GM23248 (cell line): Measurements from ENCODE around the gene SLC15A1. TPM values are rescaled to one million over a fixed set of nuclear protein-coding genes. Genes with fewer than 3 reads are reported as not detected.

Experiments
- DNase-seq: peaks from one replicate; pipeline ENCODE4 v3.0.0-alpha.2; 2015
- H2AFZ ChIP-seq: fragments of 200-600 bp; sonication (generic); 2 replicates; pipeline ENCODE4 v1.6.1; 2016; ENCODE audit warnings: antibody characterized with exemption
- H3F3A ChIP-seq: fragments of 200-600 bp; sonication (generic); 2 replicates; pipeline ENCODE4 v1.6.1; 2016; ENCODE audit warnings: mild to moderate bottlenecking, antibody characterized with exemption, mixed run types; ENCODE audit not compliant: insufficient read depth
- H3K27ac ChIP-seq: fragments of 200-600 bp; sonication (generic); 2 replicates; pipeline ENCODE4 v1.5.1; 2016; ENCODE audit warnings: mild to moderate bottlenecking
- H3K27me3 ChIP-seq: fragments of 200-600 bp; sonication (generic); replicated peaks from 2 replicates; pipeline ENCODE4 v1.6.1; 2016; ENCODE audit warnings: mild to moderate bottlenecking; ENCODE audit not compliant: insufficient read depth
- H3K36me3 ChIP-seq: fragments of 200-600 bp; sonication (generic); 2 replicates; pipeline ENCODE4 v1.6.1; 2016; ENCODE audit warnings: low read depth, mild to moderate bottlenecking
- H3K4me1 ChIP-seq: fragments of 200-600 bp; sonication (generic); 2 replicates; pipeline ENCODE4 v1.6.1; 2016; ENCODE audit warnings: mild to moderate bottlenecking; ENCODE audit not compliant: insufficient read depth
- H3K4me2 ChIP-seq: fragments of 200-600 bp; sonication (generic); one replicate; pipeline ENCODE4 v1.6.1; 2016; ENCODE audit warnings: mild to moderate bottlenecking; ENCODE audit not compliant: unreplicated experiment
- H3K4me3 ChIP-seq: fragments of 200-600 bp; sonication (generic); 2 replicates; pipeline ENCODE4 v1.5.1; 2016; ENCODE audit warnings: mild to moderate bottlenecking
- H3K79me2 ChIP-seq: fragments of 200-600 bp; sonication (generic); 2 replicates; pipeline ENCODE4 v1.6.1; 2016; ENCODE audit warnings: mild to moderate bottlenecking; ENCODE audit not compliant: insufficient read depth
- H3K9ac ChIP-seq: fragments of 200-600 bp; sonication (generic); 2 replicates; pipeline ENCODE4 v1.6.1; 2016; ENCODE audit warnings: mild to moderate bottlenecking
- H3K9me2 ChIP-seq: fragments of 200-600 bp; sonication (generic); 2 replicates; pipeline ENCODE4 v1.6.1; 2016; ENCODE audit warnings: mixed run types, mild to moderate bottlenecking, moderate library complexity; ENCODE audit not compliant: insufficient read depth
- H3K9me3 ChIP-seq: fragments of 200-600 bp; sonication (generic); one replicate; pipeline ENCODE4 v1.6.1; 2017; ENCODE audit warnings: low read depth
- H4K20me1 ChIP-seq: fragments of 200-600 bp; sonication (generic); 2 replicates; pipeline ENCODE4 v1.6.0; 2016; ENCODE audit not compliant: insufficient read depth
- EZH2 ChIP-seq: fragments of 200-600 bp; sonication (generic); IDR thresholded peaks from 2 replicates; pipeline ENCODE4 v1.6.1; 2018; ENCODE audit warnings: antibody characterized with exemption, mild to moderate bottlenecking; ENCODE audit not compliant: insufficient read depth, poor library complexity, severe bottlenecking
- EZH2phosphoT487 ChIP-seq: fragments of 200-600 bp; sonication (generic); IDR thresholded peaks from 2 replicates; pipeline ENCODE4 v1.6.1; 2018; ENCODE audit warnings: antibody characterized with exemption, moderate library complexity, mild to moderate bottlenecking, low read depth; ENCODE audit not compliant: insufficient read depth
- WGBS, 2 experiments: methylation state at CpG; one replicate each; pipeline ENCODE4 v1.1.6; 2015 to 2017; ENCODE audit warnings: low lambda C conversion rate in 2 of 2, low coverage in 1 of 2; ENCODE audit errors: missing lambda C conversion rate in 2 of 2; 5-methylcytosine and 5-hydroxymethylcytosine counted together
- in situ Hi-C: fragments of 300-500 bp; cut with MboI; formaldehyde crosslinking; loops from 2 replicates; pipeline ENCODE4 v1.15.0; 2020
- polyA plus RNA-seq: library from polyadenylated mRNA; unstranded; fragments of >200 nt; fragmentation: Nextera tagmentation; extraction: Ambion mirVana; gene quantifications from 2 replicates; pipeline ENCODE4 v1.2.1, GENCODE V29; 2016
- total RNA-seq: library from RNA; depleted of rRNA; stranded (reverse); fragments of >200 nt; shearing (Covaris generic); gene quantifications from 2 replicates; pipeline ENCODE4 v1.2.3, GENCODE V29; 2014

The SLC15A1 gene
- total and polyA plus RNA-seq, 2 experiments from 2014 or later, result not detected

- DNase-seq, result no peak
- Histone ChIP-seq H3K36me3 (no peaks in the 10 kb centered on the region), H3K79me2 (no peaks in the 10 kb centered on the region), H3K4me2 (no peak overlapping the region), H3K9ac (no peak overlapping the region), H3K27ac (no peak overlapping the region), H3K4me1 (no peaks in the 10 kb centered on the region), H3K9me2 (no peaks in the 10 kb centered on the region), H3K4me3 (no peak overlapping the region), H3F3A (no peaks in the 10 kb centered on the region), H3K9me3 (no peaks in the 10 kb centered on the region), H3K27me3 (peaks cover 28% of the 10 kb centered on the region), H2AFZ (no peak overlapping the region), H4K20me1 (no peaks in the 10 kb centered on the region)
- 12 to 16% methylated on average over 2 of the region's 2 CpGs for WGBS, 2 experiments
- TF ChIP-seq EZH2, result no peak
- TF ChIP-seq EZH2phosphoT487, result no peak
- in situ Hi-C loops, result no loop called here
Observed at GRCh38 chr13:98688373-98688772, 64.1 kb downstream of the SLC15A1 start.

GRCh38 chr13:98687319-98687718 lies 65.2 kb downstream of the SLC15A1 start:
- no peaks in the 10 kb centered on the region for H3K9me2 ChIP-seq
- no peaks in the 10 kb centered on the region for H3K36me3 ChIP-seq
- no peaks in the 10 kb centered on the region for H3K9me3 ChIP-seq
- H2AFZ ChIP-seq, result no peak overlapping the region
- DNase-seq, result no peak
- no peak overlapping the region for H3K4me2 ChIP-seq
- no peak overlapping the region for H3K4me3 ChIP-seq
- H3K79me2 ChIP-seq, result no peaks in the 10 kb centered on the region
- H3K9ac ChIP-seq, result no peak overlapping the region
- H3K4me1 ChIP-seq, result no peaks in the 10 kb centered on the region
- no peaks in the 10 kb centered on the region for H4K20me1 ChIP-seq
- H3F3A ChIP-seq, result no peaks in the 10 kb centered on the region
- in situ Hi-C loops, result no loop called here
- WGBS, 2 experiments, result 50 to 62% methylated on average over 5 of the region's 5 CpGs
- TF ChIP-seq EZH2 (no peak), EZH2phosphoT487 (no peak)
- H3K27ac ChIP-seq, result no peak overlapping the region
- H3K27me3 ChIP-seq, result peaks cover 28% of the 10 kb centered on the region

- Histone ChIP-seq H3F3A (no peaks in the 10 kb centered on the region), H3K4me3 (no peak overlapping the region), H3K27ac (no peak overlapping the region), H4K20me1 (no peaks in the 10 kb centered on the region), H3K4me2 (no peak overlapping the region), H3K4me1 (no peaks in the 10 kb centered on the region), H3K9ac (no peak overlapping the region), H3K79me2 (no peaks in the 10 kb centered on the region), H3K27me3 (peaks cover 28% of the 10 kb centered on the region), H3K36me3 (no peaks in the 10 kb centered on the region), H3K9me3 (no peaks in the 10 kb centered on the region), H2AFZ (no peak overlapping the region), H3K9me2 (no peaks in the 10 kb centered on the region)
- no peak for DNase-seq
- WGBS, 2 experiments, result 80 to 81% methylated on average over 9 of the region's 9 CpGs
- in situ Hi-C loops, result no loop called here
- TF ChIP-seq EZH2phosphoT487 (no peak), EZH2 (no peak)
Observed at GRCh38 chr13:98686270-98686669, 66.2 kb downstream of the SLC15A1 start.

GRCh38 chr13:98685146-98685545 lies 67.3 kb downstream of the SLC15A1 start:
- Histone ChIP-seq H3K4me1 (no peaks in the 10 kb centered on the region), H2AFZ (no peak overlapping the region), H3K36me3 (no peaks in the 10 kb centered on the region), H3K27ac (no peak overlapping the region), H3K9me2 (no peaks in the 10 kb centered on the region), H3K9me3 (no peaks in the 10 kb centered on the region), H4K20me1 (no peaks in the 10 kb centered on the region), H3K4me2 (no peak overlapping the region), H3K27me3 (peaks cover 28% of the 10 kb centered on the region), H3K9ac (no peak overlapping the region), H3K4me3 (no peak overlapping the region), H3F3A (no peaks in the 10 kb centered on the region), H3K79me2 (no peaks in the 10 kb centered on the region)
- in situ Hi-C loops, result no loop called here
- no peak for TF ChIP-seq EZH2
- no peak for TF ChIP-seq EZH2phosphoT487
- 43 to 46% methylated on average over 2 of the region's 2 CpGs for WGBS, 2 experiments
- no peak for DNase-seq

DNA sequence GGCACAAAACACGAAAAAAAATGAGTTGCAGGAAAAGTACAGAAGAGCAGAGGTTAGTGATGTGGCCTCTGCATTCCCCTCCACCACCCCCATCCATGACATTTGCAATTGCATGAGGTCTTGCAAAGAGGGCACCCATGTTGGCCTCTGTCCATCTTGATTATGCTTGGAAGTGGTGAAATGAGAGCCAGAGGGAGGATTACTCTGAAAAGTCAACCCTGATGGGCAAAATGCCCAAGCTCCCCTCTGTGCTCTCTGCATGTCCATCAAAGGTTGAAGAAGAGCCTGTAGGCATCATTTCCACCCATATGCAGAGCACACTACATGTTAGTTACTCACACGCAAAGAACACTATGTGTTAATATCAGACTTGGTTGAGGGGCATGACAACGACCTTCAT lies 71.4 kb downstream of the SLC15A1 start:
- Histone ChIP-seq H3K27me3 (peaks cover 10% of the 10 kb centered on the region; the same call in 1 of the 2 replicates), H3K79me2 (no peaks in the 10 kb centered on the region), H3K9me2 (no peaks in the 10 kb centered on the region), H3K4me3 (no peak overlapping the region), H2AFZ (no peak overlapping the region), H3K36me3 (no peaks in the 10 kb centered on the region), H3K27ac (no peak overlapping the region), H3F3A (no peaks in the 10 kb centered on the region), H3K9ac (no peak overlapping the region), H4K20me1 (no peaks in the 10 kb centered on the region), H3K4me1 (no peaks in the 10 kb centered on the region), H3K4me2 (no peak overlapping the region), H3K9me3 (no peaks in the 10 kb centered on the region)
- TF ChIP-seq EZH2, result no peak
- TF ChIP-seq EZH2phosphoT487, result no peak
- in situ Hi-C loops, result no loop called here
- 68 to 70% methylated on average over 3 of the region's 3 CpGs for WGBS, 2 experiments
- DNase-seq, result no peak
